Calu3 (cell line): ENCODE results near the gene AFAP1. TPM values are rescaled to one million over a fixed set of nuclear protein-coding genes. Genes with fewer than 3 reads are reported as not detected.

Experiments
- BruUV-seq: library from RNA; stranded (reverse); fragments of 400-500 nt; replicated peaks from 2 replicates; lab custom pipeline; 2021; lab: Mats Ljungman, UMichigan
- CTCF ChIA-PET: fragments of 300-600 bp; sonication (Branson Sonifier 250); formaldehyde crosslinking; loops from one replicate; lab custom pipeline; 2022; ENCODE audit warnings: antibody characterized with exemption; lab: Charles Lee
- DNase-seq: peaks from one replicate; pipeline ENCODE4 v3.0.0; 2022
- H3K27ac Mint-ChIP-seq: one replicate; pipeline ENCODE4 v1.8.0; 2022; ENCODE audit warnings: mixed read lengths; ENCODE audit not compliant: unreplicated experiment
- H3K27me3 Mint-ChIP-seq: one replicate; pipeline ENCODE4 v1.8.0; 2022; ENCODE audit warnings: mixed read lengths; ENCODE audit not compliant: unreplicated experiment
- H3K36me3 Mint-ChIP-seq: one replicate; pipeline ENCODE4 v1.8.0; 2022; ENCODE audit warnings: mild to moderate bottlenecking, moderate library complexity, mixed read lengths; ENCODE audit not compliant: insufficient read depth, unreplicated experiment
- H3K4me1 Mint-ChIP-seq: one replicate; pipeline ENCODE4 v1.8.0; 2022; ENCODE audit warnings: mild to moderate bottlenecking, low read depth, mixed read lengths; ENCODE audit not compliant: unreplicated experiment
- H3K4me3 Mint-ChIP-seq: one replicate; pipeline ENCODE4 v1.8.0; 2022; ENCODE audit warnings: mild to moderate bottlenecking, low read depth, moderate library complexity, mixed read lengths; ENCODE audit not compliant: unreplicated experiment
- H3K9me3 Mint-ChIP-seq: one replicate; pipeline ENCODE4 v1.8.0; 2022; ENCODE audit warnings: low read depth, mixed read lengths; ENCODE audit not compliant: unreplicated experiment
- CTCF ChIP-seq: fragments of 200-600 bp; IDR thresholded peaks from one replicate; pipeline ENCODE4 v1.8.0; 2022; ENCODE audit warnings: antibody characterized with exemption; ENCODE audit not compliant: unreplicated experiment
- intact Hi-C: fragments of 100-400 bp; cut with micrococcal nuclease; formaldehyde crosslinking; loops from one replicate; pipeline ENCODE4 v1.10.0; 2022; ENCODE audit not compliant: unreplicated experiment
- total RNA-seq: library from RNA; stranded (reverse); gene quantifications from 2 replicates; pipeline ENCODE4 v1.2.3, GENCODE V29; 2022

Gene AFAP1
- total RNA-seq, 1 experiment from 2014 or later, result 40.1 TPM

GRCh38 chr4:7747566-7747965, 192.1 kb downstream of the AFAP1 start:
- H3K27me3 Mint-ChIP-seq, result no peaks in the 10 kb centered on the region
- CTCF ChIA-PET, result no interaction called here
- no peaks in the 10 kb centered on the region for H3K36me3 Mint-ChIP-seq
- no peak overlapping the region for H3K4me3 Mint-ChIP-seq
- TF ChIP-seq CTCF, result no peak
- H3K4me1 Mint-ChIP-seq, result peaks cover 16% of the 10 kb centered on the region
- intact Hi-C loops, result no loop called here
- no peak for DNase-seq
- BruUV-seq, result no TSS peak
- no peaks in the 10 kb centered on the region for H3K9me3 Mint-ChIP-seq
- H3K27ac Mint-ChIP-seq, result no peak overlapping the region

DNA sequence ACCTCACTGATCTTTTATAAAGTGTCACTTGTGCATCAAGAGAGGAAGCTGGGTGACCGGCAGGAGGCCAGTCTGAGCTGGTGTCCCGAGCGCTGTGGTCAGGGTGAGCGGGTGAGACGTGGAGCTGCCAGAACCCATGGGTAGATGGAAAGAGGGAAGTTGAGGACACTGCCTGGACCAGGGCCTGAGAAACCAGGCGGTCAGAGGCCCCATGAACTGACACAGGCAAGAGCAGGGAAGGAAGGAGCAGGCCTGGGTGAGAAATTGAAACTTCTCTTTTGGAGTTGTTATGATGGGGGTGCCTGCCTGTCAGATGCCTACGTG, 192.6 kb downstream of the AFAP1 start:
- CTCF ChIA-PET, result interaction anchor here (0.7 kb wide), 1 partner anchor 12 kb away, joined by 3 read pairs; no protein-coding TSS in a partner anchor
- no TSS peak for BruUV-seq
- Mint-ChIP-seq H3K27ac (no peak overlapping the region), H3K36me3 (no peaks in the 10 kb centered on the region), H3K9me3 (no peaks in the 10 kb centered on the region), H3K27me3 (no peaks in the 10 kb centered on the region), H3K4me1 (peaks cover 16% of the 10 kb centered on the region), H3K4me3 (no peak overlapping the region)
- no peak for TF ChIP-seq CTCF
- no peak for DNase-seq
- intact Hi-C loops, result no loop called here

GRCh38 chr4:7746351-7747061, 193.2 kb downstream of the AFAP1 start:
- Mint-ChIP-seq H3K27me3 (no peaks in the 10 kb centered on the region), H3K4me3 (no peak overlapping the region), H3K36me3 (no peaks in the 10 kb centered on the region), H3K4me1 (peaks cover 16% of the 10 kb centered on the region), H3K9me3 (no peaks in the 10 kb centered on the region), H3K27ac (no peak overlapping the region)
- BruUV-seq, result no TSS peak
- no peak for DNase-seq
- intact Hi-C loops, result no loop called here
- CTCF ChIA-PET, result interaction anchor here (0.7 kb wide), 1 partner anchor 11 kb away, joined by 3 read pairs; no protein-coding TSS in a partner anchor
- TF ChIP-seq CTCF, result no peak

DNA sequence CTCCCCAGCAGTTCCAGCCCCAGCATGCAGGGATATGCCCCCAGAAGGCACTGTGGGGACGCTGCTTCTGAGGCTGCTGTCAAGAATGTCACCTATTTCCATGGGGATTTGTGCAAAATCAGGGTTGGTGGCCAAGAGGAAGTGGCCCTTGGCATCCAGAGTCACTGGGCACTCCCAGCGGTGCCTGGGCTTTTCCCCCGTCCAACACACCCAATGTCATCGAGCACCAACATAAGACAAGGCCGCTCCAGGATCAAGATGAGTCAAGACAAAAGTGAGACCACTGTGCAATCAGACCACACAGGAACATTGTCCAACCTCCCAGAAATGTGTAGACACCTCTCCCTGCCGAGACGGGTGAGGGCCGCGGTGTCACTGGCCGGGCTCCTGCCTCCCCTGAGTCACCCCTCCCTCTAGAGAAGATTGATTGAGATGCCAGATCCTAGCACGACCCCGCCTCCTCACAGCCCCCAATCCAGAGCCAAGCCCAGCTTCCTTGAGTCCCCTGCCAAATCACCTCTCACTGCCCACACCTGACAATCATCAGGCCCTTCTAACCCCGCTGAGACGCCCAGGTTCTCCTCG, 194.3 kb downstream of the AFAP1 start:
- Mint-ChIP-seq H3K36me3 (no peaks in the 10 kb centered on the region), H3K27ac (no peak overlapping the region), H3K4me1 (peaks cover 16% of the 10 kb centered on the region), H3K27me3 (no peaks in the 10 kb centered on the region), H3K9me3 (no peaks in the 10 kb centered on the region), H3K4me3 (no peak overlapping the region)
- CTCF ChIA-PET, result no interaction called here
- no peak for TF ChIP-seq CTCF
- BruUV-seq, result no TSS peak
- no peak for DNase-seq
- intact Hi-C loops, result no loop called here
